Karpas-422 (cell line): ENCODE data around the gene DDX39B. TPM values are rescaled to one million over a fixed set of nuclear protein-coding genes. Genes with fewer than 3 reads are reported as not detected.

ENCODE experiments used
- DNase-seq: peaks from one replicate; pipeline ENCODE4 v3.0.0-alpha.2; 2015
- H2AFZ ChIP-seq: fragments of 200-600 bp; sonication (generic); 2 replicates; pipeline ENCODE4 v1.6.1; 2014; ENCODE audit warnings: antibody characterized with exemption, low read length, mixed read lengths
- H3K27ac ChIP-seq: fragments of 200-600 bp; sonication (generic); 2 replicates; pipeline ENCODE4 v1.5.1; 2014; ENCODE audit warnings: mild to moderate bottlenecking, low read length, moderate library complexity
- H3K27me3 ChIP-seq: fragments of 200-600 bp; sonication (generic); 2 replicates; pipeline ENCODE4 v1.6.1; 2014; ENCODE audit warnings: low read length, mixed read lengths
- H3K36me3 ChIP-seq: fragments of 200-600 bp; sonication (generic); 2 replicates; pipeline ENCODE4 v1.6.1; 2014; ENCODE audit warnings: low read length, mixed read lengths; ENCODE audit not compliant: insufficient read depth
- H3K4me1 ChIP-seq: fragments of 200-600 bp; sonication (generic); 2 replicates; pipeline ENCODE4 v1.6.1; 2014; ENCODE audit warnings: mild to moderate bottlenecking, low read length, mixed read lengths
- H3K4me2 ChIP-seq: fragments of 200-600 bp; sonication (generic); 2 replicates; pipeline ENCODE4 v1.6.1; 2014; ENCODE audit warnings: low read length, low read depth, mild to moderate bottlenecking; ENCODE audit not compliant: poor library complexity, severe bottlenecking
- H3K4me3 ChIP-seq: fragments of 200-600 bp; sonication (generic); 2 replicates; pipeline ENCODE4 v1.5.1; 2014; ENCODE audit warnings: mild to moderate bottlenecking, antibody characterized with exemption, low read length, mixed read lengths
- H3K79me2 ChIP-seq: fragments of 200-600 bp; sonication (generic); 2 replicates; pipeline ENCODE4 v1.6.1; 2014; ENCODE audit warnings: mild to moderate bottlenecking, low read length, mixed read lengths
- H3K9ac ChIP-seq: fragments of 200-600 bp; sonication (generic); 2 replicates; pipeline ENCODE4 v1.6.0; 2014; ENCODE audit warnings: low read length
- H3K9me2 ChIP-seq: fragments of 200-600 bp; sonication (generic), shearing (Covaris generic); replicated peaks from 2 replicates; pipeline ENCODE4 v1.6.0; 2014; ENCODE audit warnings: mild to moderate bottlenecking, low read length, moderate library complexity; ENCODE audit not compliant: insufficient read depth
- H3K9me3 ChIP-seq: fragments of 300-700, 200-600 bp; sonication (generic); 2 replicates; pipeline ENCODE4 v1.6.1; 2014; ENCODE audit warnings: low read length, mixed read lengths
- H4K20me1 ChIP-seq: fragments of 200-600 bp; sonication (generic); 2 replicates; pipeline ENCODE4 v1.6.1; 2014; ENCODE audit warnings: mild to moderate bottlenecking, antibody characterized with exemption, low read length, low read depth; ENCODE audit not compliant: insufficient read depth
- small RNA-seq: library from RNA; depleted of rRNA; stranded (forward); fragments of <200 nt; gene quantifications from one replicate; pipeline ENCODE3, GENCODE V24; 2014
- total RNA-seq: library from RNA; depleted of rRNA; stranded (reverse); fragments of >200 nt; shearing (Covaris generic); gene quantifications from 2 replicates; pipeline ENCODE4 v1.2.3, GENCODE V29; 2014; ENCODE audit warnings: low replicate concordance; rRNA removed

The DDX39B gene
- total RNA-seq, 1 experiment from 2014 or later, result 412 TPM

GRCh38 chr6:31483392-31483791 is 58.4 kb downstream of the DDX39B start:
- Histone ChIP-seq H3K36me3 (no peaks in the 10 kb centered on the region), H3K4me1 (peaks cover 17% of the 10 kb centered on the region), H2AFZ (no peak overlapping the region), H3K9me2 (no peaks in the 10 kb centered on the region), H3K27me3 (no peaks in the 10 kb centered on the region), H3K79me2 (no peaks in the 10 kb centered on the region), H3K9me3 (no peaks in the 10 kb centered on the region), H3K9ac (no peak overlapping the region), H4K20me1 (no peaks in the 10 kb centered on the region), H3K27ac (no peak overlapping the region), H3K4me3 (no peak overlapping the region), H3K4me2 (no peak overlapping the region)
- no peak for DNase-seq

GRCh38 chr6:31480574-31480973 is 61.2 kb downstream of the DDX39B start:
- H3K4me3 ChIP-seq, result no peak overlapping the region
- no peak overlapping the region for H3K27ac ChIP-seq
- DNase-seq, result no peak
- H3K4me2 ChIP-seq, result no peak overlapping the region
- H3K27me3 ChIP-seq, result no peaks in the 10 kb centered on the region
- H3K4me1 ChIP-seq, result peaks cover 9% of the 10 kb centered on the region
- H3K9me2 ChIP-seq, result no peaks in the 10 kb centered on the region
- no peaks in the 10 kb centered on the region for H3K79me2 ChIP-seq
- H4K20me1 ChIP-seq, result no peaks in the 10 kb centered on the region
- no peak overlapping the region for H3K9ac ChIP-seq
- no peaks in the 10 kb centered on the region for H3K36me3 ChIP-seq
- no peaks in the 10 kb centered on the region for H3K9me3 ChIP-seq
- no peak overlapping the region for H2AFZ ChIP-seq

Small RNAs within 50 kb of the gene (small RNA-seq; reads per million reads assigned to genes)
- gene AL663061.1, result not detected
- not detected for gene RF00019
- gene SNORD117, result 108 reads per million, percentile 99 among the genes with 10 or more reads in this experiment
- not detected for gene SNORD84

Other genes with a start within 250 kb of the DDX39B start
- gene HLA-B, start 184.8 kb downstream of the DDX39B start, total RNA-seq, result 1,556 and 2,615 TPM in 2 replicates
- not detected in 2 replicates for gene MICA, start 138.4 kb downstream of the DDX39B start, total RNA-seq
- 13.2 and 15.7 TPM in 2 replicates for gene MICB, start 43.9 kb downstream of the DDX39B start, total RNA-seq
- gene MCCD1, start 13.0 kb downstream of the DDX39B start, total RNA-seq, result not detected in 2 replicates
- 15.2 and 34.9 TPM in 2 replicates for gene ATP6V1G2, start 4.6 kb upstream of the DDX39B start, total RNA-seq
- gene NFKBIL1, start 5.6 kb upstream of the DDX39B start, total RNA-seq, result 21.8 and 46.1 TPM in 2 replicates
- gene LTA, start 30.3 kb upstream of the DDX39B start, total RNA-seq, result 71.1 and 128 TPM in 2 replicates
- 223 and 233 TPM in 2 replicates for gene TNF, start 33.6 kb upstream of the DDX39B start, total RNA-seq
- gene LTB, start 40.4 kb upstream of the DDX39B start, total RNA-seq, result 74.1 and 241 TPM in 2 replicates
- 5.1 and 6.6 TPM in 2 replicates for gene LST1, start 44.3 kb upstream of the DDX39B start, total RNA-seq
- gene NCR3, start 51.0 kb upstream of the DDX39B start, total RNA-seq, result not detected in 2 replicates
- gene AIF1, start 73.2 kb upstream of the DDX39B start, total RNA-seq, result 0.76 TPM in 1 of 2 replicates, not detected in the other
- gene PRRC2A, start 78.7 kb upstream of the DDX39B start, total RNA-seq, result 123 and 147 TPM in 2 replicates
- 145 and 229 TPM in 2 replicates for gene BAG6, start 110.7 kb upstream of the DDX39B start, total RNA-seq
- gene APOM, start 113.9 kb upstream of the DDX39B start, total RNA-seq, result 6.7 and 7.6 TPM in 2 replicates
- 13.8 and 35.6 TPM in 2 replicates for gene C6orf47, start 118.8 kb upstream of the DDX39B start, total RNA-seq
- gene GPANK1, start 123.0 kb upstream of the DDX39B start, total RNA-seq, result 18.6 and 26.2 TPM in 2 replicates
- 178 and 212 TPM in 2 replicates for gene CSNK2B, start 124.1 kb upstream of the DDX39B start, total RNA-seq
- 3.4 and 7.3 TPM in 2 replicates for gene LY6G5B, start 128.0 kb upstream of the DDX39B start, total RNA-seq
- gene LY6G5C, start 139.1 kb upstream of the DDX39B start, total RNA-seq, result 0.51 TPM in 1 of 2 replicates, not detected in the other
- gene ABHD16A, start 161.3 kb upstream of the DDX39B start, total RNA-seq, result 55.6 and 92.1 TPM in 2 replicates
- gene LY6G6F, start 164.9 kb upstream of the DDX39B start, total RNA-seq, result not detected in 2 replicates
- gene LY6G6D, start 173.3 kb upstream of the DDX39B start, total RNA-seq, result not detected in 2 replicates
- not detected in 2 replicates for gene LY6G6C, start 179.7 kb upstream of the DDX39B start, total RNA-seq
- gene MPIG6B, start 181.4 kb upstream of the DDX39B start, total RNA-seq, result not detected in 2 replicates
- gene DDAH2, start 187.3 kb upstream of the DDX39B start, total RNA-seq, result 13.3 and 24.0 TPM in 2 replicates
- 385 and 405 TPM in 2 replicates for gene CLIC1, start 194.5 kb upstream of the DDX39B start, total RNA-seq
- gene MSH5, start 198.0 kb upstream of the DDX39B start, total RNA-seq, result 30.5 and 58.4 TPM in 2 replicates
- 1.8 and 14.0 TPM in 2 replicates for gene SAPCD1, start 220.7 kb upstream of the DDX39B start, total RNA-seq
- gene VWA7, start 235.3 kb upstream of the DDX39B start, total RNA-seq, result 0.29 and 0.34 TPM in 2 replicates